T-helper 1 cell treated with Interleukin-12 subunit alpha and Interleukin-12 subunit beta and Interleukin-4 antibody, amounts not matched to agents 30 μg/mL and 1 μg/mL, for 36 hours (primary cell): Measurements from ENCODE around the gene ATXN10.

Experiments used
- H3K27ac Mint-ChIP-seq: one replicate; pipeline ENCODE4 v1.8.0; 2021; ENCODE audit warnings: mild to moderate bottlenecking, mixed read lengths
- H3K27me3 Mint-ChIP-seq: one replicate; pipeline ENCODE4 v1.8.0; 2021; ENCODE audit warnings: low read depth, mixed read lengths
- H3K36me3 Mint-ChIP-seq: one replicate; pipeline ENCODE4 v1.8.0; 2021; ENCODE audit warnings: low read depth, mixed read lengths
- H3K4me1 Mint-ChIP-seq: one replicate; pipeline ENCODE4 v1.8.0; 2021; ENCODE audit warnings: low read depth, mixed read lengths
- H3K4me3 Mint-ChIP-seq: one replicate; pipeline ENCODE4 v1.8.0; 2021; ENCODE audit warnings: mild to moderate bottlenecking, moderate library complexity, mixed read lengths
- H3K9me3 Mint-ChIP-seq: one replicate; pipeline ENCODE4 v1.8.0; 2021; ENCODE audit warnings: mixed read lengths

Gene ATXN10

GRCh38 chr22:45881524-45881875, 209.9 kb downstream of the ATXN10 start:
- no peaks in the 10 kb centered on the region for H3K36me3 Mint-ChIP-seq
- no peak overlapping the region for H3K4me3 Mint-ChIP-seq
- H3K9me3 Mint-ChIP-seq: no peaks in the 10 kb centered on the region
- H3K4me1 Mint-ChIP-seq: no peaks in the 10 kb centered on the region
- peaks cover 37% of the 10 kb centered on the region for H3K27me3 Mint-ChIP-seq
- no peak overlapping the region for H3K27ac Mint-ChIP-seq

GRCh38 chr22:45882881-45883810, 211.5 kb downstream of the ATXN10 start:
- Mint-ChIP-seq H3K9me3 (no peaks in the 10 kb centered on the region), H3K27me3 (peaks cover 27% of the 10 kb centered on the region), H3K27ac (no peak overlapping the region), H3K4me3 (no peak overlapping the region), H3K36me3 (no peaks in the 10 kb centered on the region), H3K4me1 (no peaks in the 10 kb centered on the region)

- no peaks in the 10 kb centered on the region for H3K9me3 Mint-ChIP-seq
- no peaks in the 10 kb centered on the region for H3K36me3 Mint-ChIP-seq
- H3K27me3 Mint-ChIP-seq: peaks cover 25% of the 10 kb centered on the region
- H3K4me3 Mint-ChIP-seq: no peak overlapping the region
- H3K27ac Mint-ChIP-seq: no peak overlapping the region
- H3K4me1 Mint-ChIP-seq: no peaks in the 10 kb centered on the region
Measured at GRCh38 chr22:45883811-45884170, 212.2 kb downstream of the ATXN10 start.

GRCh38 chr22:45884201-45885062, 212.8 kb downstream of the ATXN10 start:
- Mint-ChIP-seq H3K4me3 (no peak overlapping the region), H3K27ac (no peak overlapping the region), H3K4me1 (no peaks in the 10 kb centered on the region), H3K36me3 (no peaks in the 10 kb centered on the region), H3K9me3 (no peaks in the 10 kb centered on the region), H3K27me3 (peaks cover 24% of the 10 kb centered on the region)

GRCh38 chr22:45885171-45885840, 213.7 kb downstream of the ATXN10 start:
- H3K27me3 Mint-ChIP-seq: peaks cover 16% of the 10 kb centered on the region
- no peak overlapping the region for H3K4me3 Mint-ChIP-seq
- H3K4me1 Mint-ChIP-seq: no peaks in the 10 kb centered on the region
- H3K36me3 Mint-ChIP-seq: no peaks in the 10 kb centered on the region
- H3K9me3 Mint-ChIP-seq: no peaks in the 10 kb centered on the region
- no peak overlapping the region for H3K27ac Mint-ChIP-seq

GRCh38 chr22:45885941-45886395, 214.3 kb downstream of the ATXN10 start:
- H3K9me3 Mint-ChIP-seq: no peaks in the 10 kb centered on the region
- peaks cover 12% of the 10 kb centered on the region for H3K27me3 Mint-ChIP-seq

GRCh38 chr22:45886540-45886939, 214.9 kb downstream of the ATXN10 start:
- Mint-ChIP-seq H3K4me3 (no peak overlapping the region), H3K36me3 (no peaks in the 10 kb centered on the region), H3K4me1 (no peaks in the 10 kb centered on the region), H3K27me3 (peaks cover 7% of the 10 kb centered on the region), H3K27ac (no peak overlapping the region), H3K9me3 (no peaks in the 10 kb centered on the region)

More at GRCh38 chr22:45885941-45886395, 214.3 kb downstream of the ATXN10 start:
- H3K36me3 Mint-ChIP-seq: no peaks in the 10 kb centered on the region
- H3K4me1 Mint-ChIP-seq: no peaks in the 10 kb centered on the region
- no peak overlapping the region for H3K4me3 Mint-ChIP-seq
- H3K27ac Mint-ChIP-seq: no peak overlapping the region

- Mint-ChIP-seq H3K4me3 (no peak overlapping the region), H3K27me3 (peaks cover 4% of the 10 kb centered on the region), H3K4me1 (no peaks in the 10 kb centered on the region), H3K36me3 (no peaks in the 10 kb centered on the region), H3K9me3 (no peaks in the 10 kb centered on the region), H3K27ac (no peak overlapping the region)
Measured at GRCh38 chr22:45887202-45888131, 215.8 kb downstream of the ATXN10 start.

GRCh38 chr22:45888221-45889092, 216.8 kb downstream of the ATXN10 start:
- H3K4me3 Mint-ChIP-seq: no peak overlapping the region
- H3K36me3 Mint-ChIP-seq: no peaks in the 10 kb centered on the region
- no peak overlapping the region for H3K27ac Mint-ChIP-seq
- H3K9me3 Mint-ChIP-seq: no peaks in the 10 kb centered on the region
- H3K4me1 Mint-ChIP-seq: no peaks in the 10 kb centered on the region
- H3K27me3 Mint-ChIP-seq: peaks cover 4% of the 10 kb centered on the region

- Mint-ChIP-seq H3K4me3 (no peak overlapping the region), H3K4me1 (no peaks in the 10 kb centered on the region), H3K9me3 (no peaks in the 10 kb centered on the region), H3K36me3 (no peaks in the 10 kb centered on the region), H3K27me3 (peaks cover 4% of the 10 kb centered on the region), H3K27ac (no peak overlapping the region)
Measured at GRCh38 chr22:45889093-45889538, 217.5 kb downstream of the ATXN10 start.

GRCh38 chr22:45889539-45890350, 218.1 kb downstream of the ATXN10 start:
- Mint-ChIP-seq H3K27me3 (peaks cover 4% of the 10 kb centered on the region), H3K4me1 (no peaks in the 10 kb centered on the region), H3K27ac (no peak overlapping the region), H3K9me3 (no peaks in the 10 kb centered on the region), H3K4me3 (no peak overlapping the region), H3K36me3 (no peaks in the 10 kb centered on the region)

- Mint-ChIP-seq H3K9me3 (no peaks in the 10 kb centered on the region), H3K4me1 (no peaks in the 10 kb centered on the region), H3K27me3 (peaks cover 4% of the 10 kb centered on the region), H3K4me3 (no peak overlapping the region), H3K27ac (no peak overlapping the region), H3K36me3 (no peaks in the 10 kb centered on the region)
Measured at GRCh38 chr22:45890351-45890635, 218.7 kb downstream of the ATXN10 start.
